Measurements from ENCODE around the gene HAGHL. TPM values are rescaled to one million over a fixed set of nuclear protein-coding genes. Genes with fewer than 3 reads are reported as not detected.

HAGHL gene
- total and polyA plus RNA-seq, 2 donors (not counting 3 experiments of a cell fraction or from before 2014, with no cell fraction given) = 6.3 to 6.8 TPM

- dilution Hi-C loops (cut with MboI; ENCODE audit: extremely low pct_ligation_motif_present, low sequenced_read_pairs) = no loop called here
- no peak for FAIRE-seq
- POLR2A ChIA-PET = no interaction called here
These were observed 17.9 kb upstream of the HAGHL start for GRCh38 chr16:708959-709358.

More at GRCh38 chr16:708959-709358, 17.9 kb upstream of the HAGHL start:
- Histone ChIP-seq H2AFZ (ENCODE audit: low read depth, low read length) (no peak overlapping the region), H3K9ac (replicated peaks; ENCODE audit: extremely low read depth, insufficient read depth, low read length) (no peak overlapping the region), H3K36me3 (ENCODE audit: control insufficient read depth in 2 of 2, extremely low read depth in 1 of 2, insufficient read depth in 2 of 2, low read length in 2 of 2) (no peaks in the 10 kb centered on the region), H4K20me1 (replicated peaks; ENCODE audit: control insufficient read depth, extremely low read depth, insufficient read depth, low read length) (no peaks in the 10 kb centered on the region), H3K27me3 (ENCODE audit: control insufficient read depth in 2 of 2, insufficient read depth in 2 of 2, low read length in 2 of 2) (peaks cover 19 to 27% of the 10 kb centered on the region in 2 experiments), H3K4me2 (ENCODE audit: insufficient read depth, low read length) (no peak overlapping the region), H3K27ac (ENCODE audit: insufficient read depth, low read depth, low read length) (no peak overlapping the region), H3K9me1 (replicated peaks; ENCODE audit: control insufficient read depth, extremely low read depth, insufficient read depth, low read length) (no peaks in the 10 kb centered on the region), H3K4me3 (replicated peaks in 1 of 3; ENCODE audit: insufficient read depth in 1 of 3, low read depth in 1 of 3, low read length in 3 of 3) (no peak overlapping the region), H3K4me1 (ENCODE audit: control insufficient read depth, extremely low read depth, insufficient read depth, low read length) (peaks cover under 1% of the 10 kb centered on the region), H3K9me3 (replicated peaks; ENCODE audit: control insufficient read depth, insufficient read depth, low read length) (no peaks in the 10 kb centered on the region), H3K79me2 (ENCODE audit: control insufficient read depth, insufficient read depth, low read length) (no peaks in the 10 kb centered on the region)
- CTCF ChIA-PET = interaction anchor here (2.4 kb wide), 1 partner anchor 348 kb away, joined by 17 read pairs; no protein-coding TSS in a partner anchor
- intact Hi-C loops (cut with micrococcal nuclease) = no loop called here
- no peak for DNase-seq (ENCODE audit: low read depth, low spot score)
- TF ChIP-seq CTCF (IDR thresholded peaks at IDR 0.05; ENCODE audit: extremely low read depth in 1 of 2, insufficient read depth in 1 of 2, low read depth in 1 of 2, low read length in 2 of 2) (no peak), MAX (IDR thresholded peaks at IDR 0.05; ENCODE audit: insufficient read depth, insufficient read length) (no peak), POLR2AphosphoS5 (IDR thresholded peaks at IDR 0.05; ENCODE audit: insufficient read depth, low read depth, low read length) (no peak), FOS (IDR thresholded peaks at IDR 0.05; ENCODE audit: borderline replicate concordance, insufficient read depth, low read length) (no peak), MYC (IDR thresholded peaks at IDR 0.05; ENCODE audit: low read depth, low read length) (no peak), GATA2 (IDR thresholded peaks at IDR 0.05; ENCODE audit: insufficient read depth, insufficient read length, low read depth, low read length) (no peak), JUN (IDR thresholded peaks at IDR 0.05; ENCODE audit: borderline replicate concordance, insufficient read depth, insufficient read length, low read depth) (no peak), EZH2 (IDR thresholded peaks at IDR 0.05; ENCODE audit: borderline replicate concordance, low read depth, low read length, severe bottlenecking) (no peak), POLR2A (IDR thresholded peaks at IDR 0.05; ENCODE audit: low read depth, low read length) (no peak)
- no TSS peak for BruUV-seq (replicated peaks)
